OCI-M2 (cell line): Measurements from ENCODE around the gene UQCC2.

Experiments
- DNase-seq: peaks from one replicate; lab custom pipeline; 2025; ENCODE audit not compliant: unreplicated experiment; lab: John Stamatoyannopoulos, UW

UQCC2 gene

GRCh38 chr6:33725891-33726673 is 14.6 kb upstream of the UQCC2 start:
- DNase-seq: no peak

DNA sequence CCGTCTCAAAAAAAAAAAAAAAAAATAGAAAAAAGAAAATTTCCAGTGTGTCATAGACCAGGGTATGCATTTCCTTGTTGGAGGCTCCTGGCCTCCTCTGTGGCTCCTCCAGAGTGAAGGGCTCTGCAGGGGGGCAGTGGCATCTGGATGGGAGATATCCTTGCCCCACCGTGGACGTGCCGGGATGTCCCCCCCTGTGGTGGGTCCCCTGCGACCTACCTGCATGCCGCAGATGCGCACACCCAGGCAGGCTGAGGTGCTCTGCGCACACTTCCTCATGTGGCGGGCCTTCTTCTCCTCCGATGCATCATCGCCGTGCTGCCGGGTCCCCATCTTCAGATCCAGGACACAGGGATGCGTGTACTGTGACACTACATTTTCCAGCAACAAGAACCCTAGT is 13.7 kb upstream of the UQCC2 start:
- no peak for DNase-seq

DNA sequence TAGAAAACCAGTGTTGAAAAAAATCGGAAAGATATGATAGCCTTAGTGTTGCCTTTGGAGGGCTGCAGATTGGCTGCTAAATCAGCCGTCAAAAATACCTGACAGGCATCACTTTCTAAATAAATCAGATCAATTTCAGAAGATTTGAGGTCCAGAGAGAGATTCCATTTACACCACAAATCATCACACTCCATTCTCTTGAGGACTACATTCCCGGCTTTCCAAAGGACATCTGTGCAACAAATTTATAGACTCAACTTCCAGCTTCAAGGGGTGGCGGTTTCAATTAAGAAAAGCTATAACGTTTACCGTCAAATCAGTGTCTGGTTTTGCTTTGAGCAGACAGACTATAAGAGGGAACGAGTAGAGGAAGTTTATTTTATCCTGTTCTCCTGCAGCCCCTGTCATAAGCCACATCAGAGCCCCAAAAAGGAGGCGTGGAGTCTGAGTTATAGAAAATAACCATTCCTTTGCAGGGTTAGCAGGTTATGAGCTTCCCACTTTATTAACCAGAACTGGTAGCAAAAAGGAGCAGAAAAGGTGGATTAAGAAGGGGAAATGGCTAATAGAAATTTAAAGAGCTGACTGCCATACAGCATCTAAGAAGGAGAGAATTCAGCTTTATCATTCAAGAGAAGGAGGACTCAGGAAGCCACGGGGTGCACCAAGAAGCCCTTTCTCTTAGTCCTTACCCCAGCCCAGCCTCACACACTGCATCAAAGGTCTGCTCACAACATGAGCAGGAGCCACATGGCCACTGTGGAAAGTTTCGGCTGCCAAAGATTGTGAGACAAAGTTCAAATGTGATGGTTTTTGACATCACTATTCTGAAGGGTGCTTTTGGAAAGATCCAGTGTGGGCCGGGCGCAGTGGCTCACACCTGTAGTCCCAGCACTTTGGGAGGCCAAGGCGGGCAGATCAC is 12.9 kb upstream of the UQCC2 start:
- no peak for DNase-seq

GRCh38 chr6:33723371-33724085 is 12.0 kb upstream of the UQCC2 start:
- DNase-seq: no peak

DNA sequence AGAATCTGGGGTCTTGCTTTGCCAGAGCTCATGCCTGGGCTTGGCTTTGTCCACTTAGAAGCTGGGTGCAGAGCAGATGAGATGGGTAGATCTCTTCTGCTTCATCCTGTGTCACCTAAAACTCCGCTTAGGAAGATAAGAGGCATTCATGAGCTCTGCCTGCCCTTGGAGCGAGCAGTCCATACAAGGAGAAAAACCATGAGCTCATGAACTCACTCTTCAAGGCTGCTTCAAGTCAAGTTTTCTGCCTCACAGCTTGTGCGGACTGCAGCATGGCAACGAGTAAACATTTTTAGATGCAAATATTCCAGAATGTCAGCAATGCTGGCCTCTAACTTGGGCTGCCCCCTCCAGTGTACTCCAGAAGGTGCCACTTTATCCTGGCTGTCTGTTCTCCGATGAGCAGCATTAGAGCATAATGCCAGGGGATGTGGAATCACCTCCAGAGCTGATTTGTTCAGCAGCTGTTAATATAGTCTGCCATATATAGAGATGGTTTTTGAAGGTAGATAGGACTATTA is 10.7 kb upstream of the UQCC2 start:
- no peak for DNase-seq

DNA sequence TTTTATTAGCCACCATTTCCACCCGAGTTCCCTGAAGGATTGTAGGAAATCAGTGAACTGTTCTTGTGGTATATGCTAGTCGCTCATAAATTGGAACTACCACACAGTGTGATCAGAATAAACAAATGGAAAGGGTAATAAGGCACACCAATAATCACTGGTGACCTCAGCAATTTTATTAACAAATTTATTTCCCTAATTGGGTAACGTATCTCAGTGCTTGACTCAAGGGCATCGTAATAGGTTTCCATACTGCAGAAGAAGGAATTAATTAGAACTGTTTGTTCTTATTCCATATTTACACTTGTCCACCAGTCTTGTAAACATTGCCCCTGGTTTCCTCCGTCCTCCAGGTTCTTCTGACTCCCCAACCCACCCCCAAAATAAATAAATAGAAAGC is 10.0 kb upstream of the UQCC2 start:
- DNase-seq: no peak

DNA sequence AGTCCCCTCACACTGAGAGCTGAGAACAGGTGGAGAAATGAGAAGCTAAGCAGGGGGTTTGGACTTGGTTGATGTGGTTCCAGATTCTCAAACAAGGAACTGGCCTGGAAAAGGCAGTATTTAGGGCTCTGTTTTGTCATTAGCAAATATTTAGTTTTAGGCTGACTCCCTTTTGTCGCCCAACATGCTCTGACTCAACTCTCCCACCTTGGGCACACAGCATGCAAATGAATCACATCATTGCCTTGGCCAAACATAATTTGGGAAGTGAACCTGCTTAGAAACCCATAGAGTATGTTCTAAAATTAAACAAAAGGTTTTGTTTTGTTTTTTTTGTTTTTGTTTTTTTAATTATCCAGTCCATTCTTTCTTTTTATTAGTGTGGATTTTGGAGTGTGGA is 9.5 kb upstream of the UQCC2 start:
- no peak for DNase-seq

DNA sequence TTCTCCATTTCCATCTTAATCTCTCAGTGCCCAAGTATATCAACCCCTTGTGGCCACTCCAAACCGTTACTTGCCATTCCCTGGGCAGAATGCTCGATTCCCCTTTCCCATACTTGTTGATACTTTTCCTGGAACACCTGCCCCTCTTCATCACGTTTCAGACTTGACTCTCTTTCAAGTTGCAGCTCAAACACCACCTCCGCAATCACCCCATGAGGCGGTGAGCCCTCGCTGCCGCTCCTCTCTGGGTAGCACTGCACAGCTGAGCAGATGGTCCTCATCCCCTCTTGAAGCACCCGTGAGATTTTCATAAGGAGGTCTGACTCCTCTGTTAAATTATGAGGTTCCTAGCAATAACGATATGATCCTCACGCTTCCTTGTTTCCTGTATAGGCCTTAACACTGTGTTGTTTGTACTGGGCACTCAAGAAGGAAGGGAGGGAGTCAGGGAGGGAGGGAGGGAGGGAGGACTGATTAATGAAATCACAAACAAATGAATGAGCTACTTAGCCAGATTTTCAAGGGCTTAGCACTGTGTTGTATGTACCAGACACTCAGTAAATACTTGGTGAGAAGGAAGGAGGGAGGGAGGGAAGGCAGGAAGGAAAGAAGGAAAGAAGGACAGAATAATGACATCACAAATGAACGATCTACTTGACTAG is 8.0 kb upstream of the UQCC2 start:
- DNase-seq: no peak

DNA sequence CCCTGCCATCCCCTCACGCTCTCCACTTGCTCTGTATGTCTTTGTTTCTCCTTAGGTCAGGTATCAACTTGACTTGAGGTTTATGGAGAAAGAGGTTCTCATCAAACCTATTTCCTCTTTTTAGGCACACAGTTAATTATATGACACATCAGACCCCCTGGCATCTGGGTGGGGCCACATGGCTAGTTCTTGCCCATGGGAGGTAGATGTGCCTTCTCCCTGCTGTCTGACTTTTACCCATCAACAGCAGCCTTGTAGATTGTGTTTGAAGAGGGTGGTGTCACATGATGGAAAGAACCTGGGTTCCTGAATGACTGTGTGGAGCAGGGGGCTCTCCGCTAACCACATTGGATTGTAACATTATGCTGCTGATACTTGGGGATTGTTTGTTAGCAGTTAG is 7.2 kb upstream of the UQCC2 start:
- DNase-seq: no peak

- no peak for DNase-seq
These were observed 6.5 kb upstream of the UQCC2 start for GRCh38 chr6:33717934-33718455.

GRCh38 chr6:33716890-33717632 is 5.6 kb upstream of the UQCC2 start:
- DNase-seq: no peak

DNA sequence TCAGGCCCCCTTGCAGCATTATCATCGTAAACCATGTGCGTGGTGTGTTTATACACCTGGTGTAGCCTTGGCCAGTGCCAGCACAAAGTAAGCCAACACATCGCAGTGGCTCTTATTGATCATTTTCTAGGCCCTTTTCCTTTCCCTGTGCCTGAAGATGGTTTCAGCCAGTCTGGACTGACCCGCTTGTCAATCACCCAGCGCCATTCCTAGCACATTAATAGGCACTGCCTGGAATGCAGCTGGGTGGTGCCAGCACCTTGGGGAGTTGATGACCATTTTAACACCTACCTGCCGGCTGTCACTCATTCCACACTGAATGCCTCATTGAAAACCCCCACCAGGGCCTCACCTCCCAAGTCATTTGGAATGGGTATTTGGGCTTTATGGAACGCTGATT is 4.9 kb upstream of the UQCC2 start:
- DNase-seq: no peak

DNA sequence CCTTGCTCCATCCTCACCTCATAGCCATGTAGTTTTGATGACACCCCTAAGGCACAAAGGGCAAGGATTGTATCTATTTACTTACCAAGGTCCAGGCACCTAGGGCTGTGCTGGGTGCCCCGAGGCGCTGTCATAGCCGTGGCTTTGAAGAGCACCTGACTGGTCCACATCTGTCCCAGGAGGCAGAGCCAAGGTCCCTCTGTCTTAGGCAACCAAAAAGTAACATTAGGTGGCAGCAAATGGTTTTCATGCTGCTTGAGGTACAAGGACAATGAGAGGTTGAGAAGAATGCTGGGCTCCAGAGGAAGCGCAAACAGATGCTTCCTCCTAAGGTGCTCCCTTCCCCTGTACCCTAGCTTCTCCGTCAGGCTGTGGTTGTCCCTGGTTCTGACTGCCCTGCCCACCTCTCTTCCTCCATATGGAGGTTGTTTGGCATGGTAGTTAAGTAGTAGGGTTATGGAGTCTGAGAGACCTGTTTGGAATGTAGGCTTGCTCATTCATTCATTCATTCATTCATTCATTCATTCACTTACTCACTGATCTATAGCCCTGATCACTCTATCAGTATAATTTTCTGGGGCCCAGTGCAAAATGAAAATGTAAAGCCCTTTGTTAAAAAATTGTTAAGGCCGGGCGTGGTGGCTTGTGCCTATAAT is 3.0 kb upstream of the UQCC2 start:
- DNase-seq: no peak

- DNase-seq: no peak
These were observed 2.3 kb upstream of the UQCC2 start for GRCh38 chr6:33713786-33714185.

DNA sequence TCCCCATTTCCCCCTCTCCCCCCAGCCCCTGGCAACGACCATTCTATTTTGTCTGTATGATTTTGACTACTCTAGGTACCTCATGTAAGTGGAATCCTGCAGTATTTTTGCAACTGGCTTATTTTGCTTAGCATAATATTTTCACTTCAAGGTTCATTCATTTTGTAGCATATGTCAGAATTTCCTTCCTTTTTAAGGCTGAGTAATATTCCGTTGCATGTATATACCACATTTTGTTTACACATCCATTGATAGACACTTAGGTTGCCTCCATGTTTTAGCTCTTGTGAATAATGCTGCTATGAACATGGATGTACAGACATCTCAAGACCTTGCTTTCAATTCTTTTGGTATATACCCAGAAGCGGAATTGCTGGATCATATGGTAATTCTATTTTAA is 1.4 kb upstream of the UQCC2 start:
- DNase-seq: no peak

DNA sequence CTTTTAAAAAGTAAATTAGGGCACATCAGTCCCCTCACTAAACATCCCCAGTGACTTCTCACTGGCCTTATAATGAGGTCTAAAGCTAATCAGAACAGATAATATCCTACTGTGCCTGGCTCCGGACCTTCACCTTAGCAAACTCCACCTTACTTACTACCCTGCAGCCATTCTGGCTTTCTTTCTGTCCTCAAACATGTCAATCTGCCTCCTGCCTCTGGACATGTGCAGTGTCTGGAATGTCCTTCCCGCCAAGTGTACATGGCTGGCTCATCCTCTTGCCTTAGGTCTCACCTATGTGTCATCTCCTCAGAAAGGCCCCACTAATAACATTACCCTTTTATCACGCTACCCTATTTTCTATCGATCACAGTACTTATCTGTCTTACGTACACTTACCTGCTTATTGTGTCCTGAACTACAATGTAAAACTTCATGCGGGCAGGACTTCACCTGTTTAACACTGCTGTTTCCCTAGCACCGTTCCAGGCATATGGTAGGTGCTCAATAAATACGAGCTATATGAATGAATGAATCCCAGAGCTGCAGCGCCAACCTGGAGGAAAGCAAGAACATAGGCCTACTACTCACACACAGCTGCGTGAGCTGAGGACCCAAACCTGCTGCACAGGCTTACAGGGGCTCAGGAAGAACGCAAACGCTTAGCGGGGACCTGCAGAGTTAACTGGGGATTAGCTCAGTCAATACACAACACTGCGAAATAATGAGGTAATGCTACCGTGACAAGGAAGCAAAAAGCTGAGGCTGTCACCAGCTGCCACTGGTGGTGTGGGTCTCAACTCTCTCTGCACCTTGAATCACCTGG is 991 bp downstream of the UQCC2 start:
- DNase-seq: no peak

- no peak for DNase-seq
These were observed 1.8 kb downstream of the UQCC2 start for GRCh38 chr6:33709605-33710295.
